WTC11 (cell line): Measurements from ENCODE around the gene PRC1. TPM values are rescaled to one million over a fixed set of nuclear protein-coding genes. Genes with fewer than 3 reads are reported as not detected.

ENCODE experiments used
- ATF6 ChIP-seq: sonication (generic); formaldehyde crosslinking; IDR thresholded peaks from 2 replicates; pipeline ENCODE4 v1.8.1; 2023; ENCODE audit warnings: mild to moderate bottlenecking, missing genetic modification reagents
- CBFB ChIP-seq: sonication (generic); formaldehyde crosslinking; IDR thresholded peaks from 2 replicates; pipeline ENCODE4 v1.8.1; 2022; ENCODE audit warnings: mild to moderate bottlenecking, low read depth, missing genetic modification reagents
- EMX1 ChIP-seq: fragments of 250-450 bp; sonication (Bioruptor Pico); IDR thresholded peaks from 2 replicates; pipeline ENCODE4 v1.8.0; 2021; ENCODE audit warnings: mild to moderate bottlenecking
- FOXK1 ChIP-seq: sonication (generic); formaldehyde crosslinking; IDR thresholded peaks from 2 replicates; pipeline ENCODE4 v1.8.0; 2022; ENCODE audit warnings: mild to moderate bottlenecking, moderate library complexity, missing genetic modification reagents
- GABPB1 ChIP-seq: sonication (generic); formaldehyde crosslinking; IDR thresholded peaks from 2 replicates; pipeline ENCODE4 v1.8.1; 2023; ENCODE audit warnings: mild to moderate bottlenecking, missing genetic modification reagents
- GRHL2 ChIP-seq: fragments of 250-450 bp; sonication (Bioruptor Pico); IDR thresholded peaks from 2 replicates; pipeline ENCODE4 v1.8.0; 2022; ENCODE audit warnings: mild to moderate bottlenecking, moderate library complexity; ENCODE audit not compliant: insufficient replicate concordance, severe bottlenecking
- JUN ChIP-seq: sonication (generic); formaldehyde crosslinking; IDR thresholded peaks from 2 replicates; pipeline ENCODE4 v1.8.0; 2023; ENCODE audit warnings: mild to moderate bottlenecking, missing genetic modification reagents
- MAX ChIP-seq: sonication (generic); formaldehyde crosslinking; IDR thresholded peaks from 2 replicates; pipeline ENCODE4 v1.8.0; 2022; ENCODE audit warnings: mild to moderate bottlenecking, missing genetic modification reagents
- MXD4 ChIP-seq: fragments of 250-450 bp; sonication (Bioruptor Pico); IDR thresholded peaks from 2 replicates; pipeline ENCODE4 v1.8.0; 2021; ENCODE audit warnings: mild to moderate bottlenecking, moderate library complexity, borderline replicate concordance
- NR2C2 ChIP-seq: sonication (generic); formaldehyde crosslinking; IDR thresholded peaks from 2 replicates; pipeline ENCODE4 v1.8.0; 2022; ENCODE audit warnings: mild to moderate bottlenecking, missing genetic modification reagents
- PRRX2 ChIP-seq: fragments of 250-450 bp; sonication (Bioruptor Pico); IDR thresholded peaks from 2 replicates; pipeline ENCODE4 v1.8.0; 2021; ENCODE audit warnings: mild to moderate bottlenecking
- SMAD4 ChIP-seq: sonication (generic); formaldehyde crosslinking; IDR thresholded peaks from 2 replicates; pipeline ENCODE4 v1.8.0; 2022; ENCODE audit warnings: mild to moderate bottlenecking, missing genetic modification reagents
- TCF7 ChIP-seq: sonication (generic); formaldehyde crosslinking; IDR thresholded peaks from 2 replicates; pipeline ENCODE4 v1.8.0; 2022; ENCODE audit warnings: mild to moderate bottlenecking, low read depth, missing genetic modification reagents, moderate library complexity
- TEAD1 ChIP-seq: sonication (generic); formaldehyde crosslinking; IDR thresholded peaks from 2 replicates; pipeline ENCODE4 v1.8.0; 2022; ENCODE audit warnings: mild to moderate bottlenecking, missing genetic modification reagents
- USF2 ChIP-seq: sonication (generic); formaldehyde crosslinking; IDR thresholded peaks from 2 replicates; pipeline ENCODE4 v1.8.1; 2023; ENCODE audit warnings: mild to moderate bottlenecking, missing genetic modification reagents, moderate library complexity
- ZBTB43 ChIP-seq: sonication (generic); formaldehyde crosslinking; IDR thresholded peaks from 2 replicates; pipeline ENCODE4 v1.8.1; 2023; ENCODE audit warnings: mild to moderate bottlenecking, missing genetic modification reagents
- ZNF121 ChIP-seq: sonication (generic); formaldehyde crosslinking; IDR thresholded peaks from 2 replicates; pipeline ENCODE4 v1.8.0; 2023; ENCODE audit warnings: missing genetic modification reagents
- ZNF138 ChIP-seq: sonication (generic); formaldehyde crosslinking; conservative IDR thresholded peaks from 2 replicates; pipeline ENCODE4 v1.8.1; 2022; ENCODE audit warnings: mild to moderate bottlenecking, moderate library complexity, missing genetic modification reagents
- ZNF219 ChIP-seq: sonication (generic); formaldehyde crosslinking; IDR thresholded peaks from 2 replicates; pipeline ENCODE4 v1.8.0; 2023; ENCODE audit warnings: missing genetic modification reagents, mild to moderate bottlenecking, borderline replicate concordance
- ZNF232 ChIP-seq: sonication (generic); formaldehyde crosslinking; IDR thresholded peaks from 2 replicates; pipeline ENCODE4 v1.8.0; 2022; ENCODE audit warnings: mild to moderate bottlenecking, missing genetic modification reagents
- ZNF263 ChIP-seq: sonication (generic); formaldehyde crosslinking; IDR thresholded peaks from 2 replicates; pipeline ENCODE4 v1.8.1; 2022; ENCODE audit warnings: low read depth, mild to moderate bottlenecking, moderate library complexity, missing genetic modification reagents
- ZNF281 ChIP-seq: sonication (generic); formaldehyde crosslinking; IDR thresholded peaks from 2 replicates; pipeline ENCODE4 v1.8.0; 2023; ENCODE audit warnings: mild to moderate bottlenecking, missing genetic modification reagents
- ZNF317 ChIP-seq: sonication (generic); formaldehyde crosslinking; IDR thresholded peaks from 2 replicates; pipeline ENCODE4 v1.8.1; 2023; ENCODE audit warnings: low read depth, mild to moderate bottlenecking, moderate library complexity, missing genetic modification reagents, borderline replicate concordance
- ZNF396 ChIP-seq: fragments of 250-450 bp; sonication (Bioruptor Pico); IDR thresholded peaks from 2 replicates; pipeline ENCODE4 v1.8.0; 2021; ENCODE audit warnings: mild to moderate bottlenecking, moderate library complexity, borderline replicate concordance
- ZNF416 ChIP-seq: fragments of 250-450 bp; sonication (Bioruptor Pico); IDR thresholded peaks from 2 replicates; pipeline ENCODE4 v1.9.0; 2021; ENCODE audit warnings: mild to moderate bottlenecking, inconsistent platforms
- ZNF512 ChIP-seq: sonication (generic); formaldehyde crosslinking; IDR thresholded peaks from 2 replicates; pipeline ENCODE4 v1.8.1; 2022; ENCODE audit warnings: missing genetic modification reagents, borderline replicate concordance
- ZSCAN18 ChIP-seq: fragments of 250-450 bp; sonication (Bioruptor Pico); IDR thresholded peaks from 2 replicates; pipeline ENCODE4 v2.1.2; 2022; ENCODE audit warnings: mild to moderate bottlenecking, moderate library complexity
- total RNA-seq: library from RNA; stranded (reverse); gene quantifications from 3 replicates; pipeline ENCODE4 v1.2.3, GENCODE V29; 2021

The PRC1 gene
- total RNA-seq, 1 experiment from 2014 or later: 130 TPM

- TF ChIP-seq ATF6 (CRISPR knock-in tag) (no peak), NR2C2 (peak; percentile 15; the same call in 1 of the 2 replicates), ZSCAN18 (CRISPR knock-in tag) (no peak), USF2 (CRISPR knock-in tag) (peak; percentile 15; the same call in 1 of the 2 replicates), GABPB1 (CRISPR knock-in tag) (no peak), CBFB (no peak), ZBTB43 (CRISPR knock-in tag) (0 out of 2 replicates have a peak, but pooled peaks have one; percentile 16), MAX (CRISPR knock-in tag) (0 out of 2 replicates have a peak, but pooled peaks have one; percentile 46), FOXK1 (CRISPR knock-in tag) (peak; percentile 32; the same call in 1 of the 2 replicates), JUN (CRISPR knock-in tag) (no peak), MXD4 (no peak), ZNF232 (no peak), ZNF317 (CRISPR knock-in tag) (no peak), ZNF512 (CRISPR knock-in tag) (no peak), ZNF416 (CRISPR knock-in tag) (no peak), ZNF219 (CRISPR knock-in tag) (no peak), GRHL2 (CRISPR knock-in tag) (no peak), TCF7 (CRISPR knock-in tag) (0 out of 2 replicates have a peak, but pooled peaks have one; percentile 27), SMAD4 (CRISPR knock-in tag) (no peak), PRRX2 (CRISPR knock-in tag) (no peak), ZNF396 (CRISPR knock-in tag) (no peak), ZNF138 (CRISPR knock-in tag) (no peak), ZNF121 (no peak), ZNF263 (CRISPR knock-in tag) (no peak), EMX1 (CRISPR knock-in tag) (no peak), ZNF281 (0 out of 2 replicates have a peak, but pooled peaks have one; percentile 19), TEAD1 (no peak)
- TF ChIP-seq, all 79 proteins: peak for 15
Measured at GRCh38 chr15:90957031-90957790, 37.1 kb downstream of the PRC1 start (continued).
